GM19351 (cell line): ENCODE results near the gene RFXAP.

Experiments used
- ATAC-seq: cut with Tn5 transposase; IDR thresholded peaks from one replicate; pipeline ENCODE4 v1.9.1; 2021; ENCODE audit warnings: mild to moderate bottlenecking, moderate library complexity; ENCODE audit not compliant: unreplicated experiment

RFXAP gene

DNA sequence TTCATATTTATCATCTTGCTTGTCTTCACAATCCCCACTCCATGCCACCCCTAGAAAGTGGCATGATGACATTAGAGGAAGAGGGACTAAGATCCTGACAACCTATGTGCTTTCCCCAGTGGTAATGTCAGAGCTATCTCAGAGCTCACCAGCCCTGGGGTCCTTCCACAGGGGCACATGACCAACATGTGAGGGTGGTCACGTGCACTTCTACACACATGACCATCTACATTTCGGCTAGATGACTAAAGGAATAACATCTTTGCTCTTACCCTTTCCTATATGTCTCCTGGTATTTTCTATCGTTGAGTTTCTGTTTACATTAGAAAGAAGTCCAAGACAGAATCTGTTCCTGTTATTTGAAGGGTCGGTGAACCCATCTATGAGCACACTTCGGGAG, 46.2 kb downstream of the RFXAP start:
- ATAC-seq = no peak

- no peak for ATAC-seq
These were observed 47.2 kb downstream of the RFXAP start for GRCh38 chr13:36866232-36866631.

GRCh38 chr13:36870050-36870692, 51.1 kb downstream of the RFXAP start:
- ATAC-seq = no peak

- ATAC-seq = no peak
These were observed 53.6 kb downstream of the RFXAP start for GRCh38 chr13:36872621-36873020.

GRCh38 chr13:36875431-36875830, 56.4 kb downstream of the RFXAP start:
- no peak for ATAC-seq

DNA sequence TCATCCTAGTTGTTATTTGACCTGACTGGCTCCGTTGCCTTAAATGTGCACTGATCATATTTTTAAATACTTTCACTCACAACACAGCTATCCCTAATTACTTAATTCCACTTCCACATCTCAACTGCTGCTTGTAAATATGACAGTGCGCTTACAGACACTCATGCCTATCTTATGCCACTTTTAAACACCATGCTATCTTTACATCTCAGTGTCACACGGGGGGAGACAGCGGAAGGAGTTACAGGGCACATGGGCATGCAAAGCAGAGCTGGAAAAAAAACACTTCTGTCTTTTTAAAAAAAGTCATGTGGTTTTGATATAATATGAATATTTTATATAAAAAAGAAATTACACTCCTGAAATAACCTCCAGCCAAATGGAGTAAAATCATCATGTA, 56.9 kb downstream of the RFXAP start:
- ATAC-seq = no peak
